ENCODE results near the gene NME8.

The NME8 gene

DNA sequence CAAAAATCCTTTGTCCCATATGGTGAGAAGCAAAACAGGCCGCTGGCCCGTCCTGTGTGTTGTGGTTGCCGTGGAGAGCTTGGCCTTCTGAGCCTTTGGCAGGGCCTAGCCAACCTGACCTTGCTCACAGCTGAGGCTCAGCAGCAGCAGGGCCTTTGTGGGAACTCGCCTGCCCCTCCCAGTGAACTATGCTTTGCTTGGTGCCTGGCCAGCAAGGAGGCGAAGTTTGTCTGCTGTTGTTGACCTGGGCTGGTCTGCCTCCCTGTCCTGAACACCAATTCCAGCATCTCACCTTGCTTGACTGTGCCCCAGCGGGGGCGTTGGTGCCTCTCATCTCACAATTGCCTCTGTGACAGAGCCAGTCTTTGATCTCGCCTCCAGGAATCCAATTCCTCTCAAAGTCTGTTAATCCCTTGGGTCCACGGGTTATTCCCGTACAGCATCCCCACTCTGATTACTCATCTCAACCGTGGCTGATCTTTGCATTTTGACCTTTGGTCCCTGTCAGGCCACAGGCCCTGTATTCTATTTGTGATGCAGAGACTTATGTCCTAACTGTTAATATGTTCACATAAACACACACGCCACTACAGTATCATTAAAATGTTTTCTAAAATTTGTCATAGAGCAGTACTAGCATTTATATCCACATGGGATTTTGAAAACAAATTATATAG is 94.7 kb downstream of the NME8 start:
- DNase-seq, result no peak

DNA sequence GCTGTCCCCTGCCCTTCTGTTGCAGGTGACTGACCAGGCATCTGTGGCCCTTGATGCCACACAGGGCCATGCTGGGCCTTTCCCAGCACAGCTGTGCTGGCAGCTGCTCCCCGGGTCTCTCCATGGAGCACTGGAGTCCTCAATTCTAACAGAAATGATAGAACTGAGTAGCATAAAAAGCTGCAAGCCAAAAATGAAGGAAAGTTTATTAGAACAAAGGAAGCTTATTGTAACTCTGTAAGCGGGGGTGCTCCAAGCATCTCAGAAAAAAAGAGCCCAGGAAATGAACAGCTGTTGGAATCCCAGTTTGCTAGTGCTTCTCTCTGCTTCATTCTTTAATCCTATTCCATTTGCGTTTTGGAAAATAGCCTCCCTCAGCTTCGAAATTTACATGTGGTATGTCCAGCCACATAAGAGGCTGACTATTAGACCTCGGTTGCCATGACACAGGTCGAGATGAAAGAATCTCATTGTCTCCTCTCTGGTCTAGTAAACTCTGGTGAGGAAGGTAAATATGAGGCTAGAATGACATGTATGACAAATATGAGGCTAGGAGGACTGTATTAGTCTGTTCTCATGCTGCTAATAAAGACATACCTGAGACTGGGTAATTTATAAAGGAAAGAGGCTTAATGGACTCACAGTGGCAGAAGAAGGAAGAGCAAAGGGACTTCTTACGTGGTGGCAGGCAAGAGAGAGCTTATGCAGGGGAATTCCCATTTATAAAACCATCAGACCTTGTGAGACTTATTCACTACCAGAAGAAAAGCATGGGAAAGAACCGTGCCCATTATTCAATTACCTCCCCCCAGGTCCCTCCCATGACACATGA is 95.7 kb downstream of the NME8 start:
- DNase-seq, result no peak

- DNase-seq, result no peak
Measured at GRCh38 chr7:37944737-37945054, 96.3 kb downstream of the NME8 start.

DNA sequence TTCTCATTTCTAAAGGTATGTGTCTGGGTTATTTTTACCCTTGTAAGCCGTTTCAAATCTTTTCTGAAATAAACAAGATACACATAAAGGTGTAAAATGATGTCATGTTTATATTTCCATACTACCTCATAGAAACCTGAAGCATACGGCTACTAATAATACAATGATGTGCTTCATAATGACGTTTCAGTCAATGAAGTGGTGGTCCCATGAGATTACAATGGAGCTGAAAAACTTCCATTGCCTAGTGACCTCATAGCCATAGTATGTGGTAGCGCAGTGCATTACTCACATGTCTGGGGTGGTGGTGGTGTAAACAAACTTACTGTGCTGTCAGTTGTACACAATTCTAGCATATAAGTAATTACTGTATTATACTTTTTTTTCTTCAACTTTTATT is 96.9 kb downstream of the NME8 start:
- DNase-seq, result no peak

DNA sequence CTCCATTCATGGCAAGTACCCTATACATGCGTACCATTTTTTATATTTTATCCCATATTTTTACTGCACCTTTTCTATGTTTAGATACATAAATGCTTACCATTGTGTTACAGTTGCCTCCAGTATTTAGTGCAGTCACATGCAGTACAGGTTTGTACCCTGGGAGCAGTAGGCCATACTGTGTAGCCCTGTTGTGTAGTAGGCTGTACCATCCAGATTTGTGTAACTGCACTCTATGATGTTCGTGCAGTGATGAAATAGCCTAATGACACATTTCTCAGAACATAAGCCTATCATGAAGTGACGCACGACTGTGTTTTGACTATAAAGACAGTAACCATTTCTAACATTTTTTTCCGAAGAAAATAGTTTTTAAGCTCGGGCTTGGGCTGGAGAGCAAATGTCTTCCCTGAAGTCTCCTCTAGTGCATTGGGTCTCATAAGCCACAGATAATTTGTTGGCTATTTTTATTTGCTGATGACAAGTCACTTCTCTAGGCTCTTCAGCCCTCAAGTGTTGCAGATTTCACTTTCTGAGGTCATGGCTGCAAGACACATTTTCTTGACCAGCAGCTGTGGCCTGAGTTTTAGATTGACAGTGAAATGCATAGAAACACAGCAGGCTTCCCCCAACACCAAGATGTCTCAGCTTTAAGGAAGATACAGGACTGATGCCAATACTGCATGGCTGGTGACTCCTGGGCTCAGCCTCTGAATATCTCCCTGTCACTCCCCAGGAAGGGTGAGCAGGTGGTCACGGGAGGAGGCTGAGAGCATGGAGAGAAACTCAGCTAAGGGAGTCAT is 98.9 kb downstream of the NME8 start:
- DNase-seq, result no peak

DNA sequence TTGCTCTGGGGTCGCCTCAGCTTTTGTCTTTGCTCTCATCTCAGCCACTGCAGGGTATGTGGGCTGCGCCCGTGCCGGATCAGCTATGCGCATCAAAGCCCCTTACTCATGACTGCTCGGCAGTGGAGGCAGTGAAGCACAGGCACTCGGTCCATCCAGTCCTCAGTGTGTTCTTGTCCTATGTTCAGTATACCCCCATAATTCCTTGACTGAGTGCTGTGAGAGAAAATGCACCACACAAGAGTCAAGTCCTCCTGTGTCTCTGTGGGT is 99.5 kb downstream of the NME8 start:
- DNase-seq, result no peak
